HG03565 (cell line): Measurements from ENCODE around the gene ADK.

Experiments used
- ATAC-seq: cut with Tn5 transposase; IDR thresholded peaks from one replicate; pipeline ENCODE4 v1.9.1; 2021; ENCODE audit warnings: mild to moderate bottlenecking, moderate library complexity; ENCODE audit not compliant: unreplicated experiment

Gene ADK

DNA sequence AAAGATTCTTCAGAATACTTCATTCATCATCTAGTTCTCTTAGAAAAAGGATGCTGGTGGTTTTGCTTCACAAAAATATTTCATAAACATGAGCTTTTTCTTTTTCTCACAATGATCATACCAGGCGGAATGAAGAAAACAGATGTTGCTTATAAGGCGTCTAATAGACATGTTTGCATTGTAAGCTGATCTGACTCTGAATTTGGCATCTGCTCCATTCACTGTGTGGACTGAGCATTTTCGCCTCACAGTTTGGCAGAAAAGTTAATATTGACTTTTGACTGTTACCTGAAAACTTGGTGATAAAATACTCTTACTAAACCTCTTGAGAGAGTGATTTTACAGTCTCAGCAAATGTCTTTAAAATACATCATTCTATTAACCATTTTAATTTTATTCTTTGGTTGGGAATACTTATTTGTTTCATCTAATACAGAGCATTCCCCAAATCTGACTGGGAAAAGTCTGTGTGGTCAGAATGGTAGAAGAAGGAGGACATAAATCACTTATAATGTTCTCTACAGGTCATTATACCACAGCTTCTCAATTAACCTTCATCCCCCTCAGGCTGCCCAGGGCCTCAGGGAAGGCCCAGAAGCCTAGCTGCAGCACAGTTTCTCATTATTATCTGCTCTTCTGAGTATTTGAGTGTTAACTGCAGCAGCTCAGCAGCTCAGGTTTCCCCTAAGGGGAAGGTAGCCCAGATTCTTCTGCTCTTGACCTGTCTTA, 553.8 kb downstream of the ADK start:
- no peak for ATAC-seq

DNA sequence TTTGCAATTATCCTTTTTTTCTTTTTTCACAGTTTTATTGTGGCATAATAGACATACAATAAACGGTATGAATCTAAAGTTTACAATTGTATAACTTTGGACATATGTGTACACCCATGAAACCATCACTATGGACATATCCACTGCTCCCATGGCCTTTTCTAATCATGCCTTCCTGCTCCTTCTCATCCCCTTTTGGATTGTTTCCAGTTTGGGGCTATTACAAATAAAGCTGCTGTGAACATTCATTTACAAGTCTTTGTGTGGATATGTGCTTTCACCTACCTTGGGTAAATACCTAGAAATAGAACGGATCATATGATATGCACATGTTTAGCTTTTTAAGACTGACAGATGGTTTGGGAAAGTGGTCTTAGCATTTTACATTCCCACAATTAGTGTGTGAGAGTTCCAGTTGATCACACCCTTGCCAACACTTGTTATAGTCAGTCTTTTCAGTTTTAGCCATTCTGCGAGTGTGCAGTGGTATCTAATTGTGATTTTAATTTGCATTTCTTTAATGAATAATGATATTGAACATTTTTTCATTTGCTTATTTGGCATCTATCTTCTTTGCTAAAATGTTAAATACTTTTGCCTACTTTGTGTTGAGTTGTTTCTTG, 554.4 kb downstream of the ADK start:
- no peak for ATAC-seq

DNA sequence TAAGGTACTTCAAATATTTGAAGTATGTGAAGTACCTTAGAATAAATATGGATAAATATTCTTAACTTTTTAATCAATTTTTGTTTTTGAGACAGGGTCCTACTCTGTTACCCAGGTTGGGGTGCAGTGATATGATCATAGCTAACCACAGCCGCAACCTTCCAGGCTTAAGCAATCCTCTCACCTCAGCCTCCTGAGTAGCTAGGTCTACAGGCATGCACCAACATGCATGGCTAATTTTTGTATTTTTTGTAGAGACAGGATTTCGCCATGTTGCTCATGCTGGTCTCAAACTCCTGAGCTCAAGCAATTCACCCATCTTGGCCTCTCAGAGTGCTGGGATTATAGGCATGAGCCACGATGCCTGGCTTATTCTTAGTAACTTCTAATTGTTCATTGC, 555.9 kb downstream of the ADK start:
- no peak for ATAC-seq

DNA sequence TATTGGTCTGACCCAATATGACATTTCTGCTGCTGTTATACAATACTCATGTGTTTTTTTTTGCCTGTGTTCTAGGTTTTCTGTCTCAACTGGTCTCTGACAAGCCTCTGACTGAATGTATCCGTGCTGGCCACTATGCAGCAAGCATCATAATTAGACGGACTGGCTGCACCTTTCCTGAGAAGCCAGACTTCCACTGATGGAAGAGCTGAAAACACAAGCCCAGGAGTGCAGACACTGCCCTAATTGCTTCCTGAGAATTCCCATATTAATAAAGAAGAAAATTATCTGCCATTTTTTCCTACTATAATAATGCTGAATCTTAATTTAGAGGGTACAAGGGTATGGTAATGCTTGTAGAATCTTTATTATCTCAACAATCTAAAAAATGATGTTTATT, 557.2 kb downstream of the ADK start:
- ATAC-seq, result no peak

DNA sequence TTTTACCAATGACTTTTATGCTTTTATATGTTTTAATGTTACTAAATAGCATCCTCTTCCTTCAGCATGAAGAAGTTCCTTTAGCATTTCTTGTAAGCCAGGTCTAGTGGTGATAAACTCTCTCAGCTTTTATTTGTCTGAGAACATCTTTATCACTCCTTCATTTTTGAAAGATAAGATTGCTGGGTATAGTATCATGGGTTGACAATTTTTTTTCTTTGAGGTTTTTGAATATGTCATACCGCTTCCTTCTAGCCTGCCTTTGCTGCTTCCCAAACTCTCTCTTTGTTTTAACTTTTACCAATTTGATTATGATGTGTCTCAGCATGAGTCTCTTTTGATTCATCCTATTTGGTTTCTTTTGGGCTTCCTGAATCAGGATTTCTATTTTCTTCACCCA, 567.2 kb downstream of the ADK start:
- ATAC-seq, result no peak

DNA sequence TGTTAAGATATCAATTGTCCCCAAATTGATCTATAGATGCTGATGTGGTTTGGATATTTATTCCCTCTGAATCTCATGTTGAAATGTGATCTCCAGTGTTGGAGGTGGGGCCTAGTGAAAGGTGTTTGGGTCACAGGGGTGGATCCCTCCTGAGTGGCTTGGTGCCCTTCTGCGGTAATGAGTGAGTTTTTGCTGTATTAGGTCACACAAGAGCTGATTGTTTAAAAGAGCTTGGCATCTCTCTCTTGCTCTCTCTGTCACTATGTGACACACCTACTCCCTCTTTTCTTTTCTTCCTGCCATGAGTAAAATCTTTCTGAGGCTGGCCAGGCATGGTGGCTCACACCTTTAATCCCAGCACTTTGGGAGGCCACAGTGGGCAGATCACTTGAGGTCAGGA, 577.2 kb downstream of the ADK start:
- no peak for ATAC-seq

DNA sequence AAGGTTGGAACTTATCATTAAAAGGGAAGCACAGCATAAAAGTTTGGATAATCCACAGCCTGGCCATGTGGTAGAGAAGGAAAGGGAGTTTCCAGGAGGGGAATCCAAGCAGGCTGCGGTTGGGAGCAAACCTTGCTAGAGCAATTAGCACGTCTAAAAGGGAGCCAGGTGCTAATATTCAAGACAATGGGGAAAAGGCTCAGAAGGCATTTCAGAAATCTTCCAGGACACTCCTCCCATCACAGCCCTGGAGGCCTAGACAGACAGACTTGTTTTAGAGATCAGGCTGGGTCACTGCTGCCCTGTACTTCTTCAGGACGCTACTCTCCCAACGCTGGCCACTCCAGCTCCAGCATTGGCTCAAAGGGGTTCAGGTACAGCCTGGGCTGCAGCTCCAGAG, 579.2 kb downstream of the ADK start:
- no peak for ATAC-seq

DNA sequence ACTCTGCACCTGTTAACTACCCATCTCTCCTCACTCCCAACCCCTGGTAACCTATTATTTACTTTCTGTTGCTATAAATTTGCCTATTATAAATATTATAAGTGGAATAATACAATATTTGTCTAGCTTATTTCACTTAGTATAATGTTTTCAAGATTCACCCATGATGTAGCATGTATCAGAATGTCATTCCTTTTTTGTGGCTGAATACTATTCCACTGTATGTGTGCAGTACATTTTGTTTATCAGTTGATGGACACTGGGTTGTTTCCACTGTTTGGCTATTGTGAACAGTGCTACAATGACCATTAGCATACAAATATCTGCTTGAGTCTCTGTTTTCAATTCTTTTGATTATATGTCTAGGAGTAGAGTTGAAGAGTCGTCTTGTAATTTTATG, 582.6 kb downstream of the ADK start:
- ATAC-seq, result no peak

DNA sequence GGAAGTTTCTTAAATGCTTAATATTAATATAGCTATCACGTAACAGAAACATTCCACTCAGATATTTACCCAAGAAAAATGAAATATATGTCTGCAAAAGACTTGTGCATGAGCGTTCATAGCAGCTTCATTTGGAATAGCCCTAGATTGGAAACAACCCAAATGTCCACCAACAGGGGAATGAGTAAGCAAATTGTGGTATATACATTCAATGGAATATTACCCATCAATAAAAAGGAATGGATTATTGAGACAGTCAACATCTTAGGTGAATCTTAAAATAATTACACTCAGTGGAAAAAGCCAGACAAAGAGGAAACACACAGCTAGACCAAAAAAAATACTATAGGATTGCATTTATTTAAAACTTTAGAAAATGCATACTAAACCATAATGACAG, 585.0 kb downstream of the ADK start:
- ATAC-seq, result no peak

DNA sequence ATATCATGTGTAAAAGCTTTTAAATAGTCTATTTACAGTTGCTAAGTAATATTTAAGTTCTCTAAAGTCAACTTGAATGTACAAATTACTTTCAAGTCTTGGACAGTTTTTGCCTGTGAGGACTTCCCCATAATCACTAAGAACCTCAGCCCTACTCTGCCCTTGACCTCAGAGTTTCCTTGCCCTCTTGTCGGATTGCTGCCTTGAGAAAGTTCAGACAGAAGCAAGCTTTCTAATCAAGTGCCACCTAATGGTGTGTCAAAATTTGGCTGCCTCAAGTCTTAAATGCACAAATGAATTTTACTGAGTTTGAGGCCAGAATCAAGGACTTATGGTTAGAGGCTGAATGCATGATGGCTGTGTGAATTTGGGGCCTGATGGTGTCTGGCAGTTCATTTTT, 587.0 kb downstream of the ADK start:
- ATAC-seq, result no peak

DNA sequence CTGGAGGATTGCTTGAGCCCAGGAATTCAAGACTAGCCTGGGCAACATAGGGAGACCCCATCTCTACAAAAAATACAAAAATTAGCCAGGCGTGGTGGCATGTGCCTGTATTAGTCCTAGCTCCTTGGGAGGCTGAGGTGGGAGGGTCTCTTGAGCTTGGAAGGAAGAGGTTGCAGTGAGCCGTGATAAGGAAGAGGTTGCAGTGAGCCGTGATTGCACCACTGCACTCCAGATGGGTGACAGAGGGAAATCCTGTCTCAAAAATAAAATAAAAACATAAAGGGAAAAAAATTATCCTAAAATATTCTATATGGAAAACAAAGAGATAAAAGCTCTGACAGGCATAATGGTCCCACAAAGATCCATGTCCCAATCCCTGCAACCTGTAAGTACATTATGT, 587.5 kb downstream of the ADK start:
- ATAC-seq, result no peak

DNA sequence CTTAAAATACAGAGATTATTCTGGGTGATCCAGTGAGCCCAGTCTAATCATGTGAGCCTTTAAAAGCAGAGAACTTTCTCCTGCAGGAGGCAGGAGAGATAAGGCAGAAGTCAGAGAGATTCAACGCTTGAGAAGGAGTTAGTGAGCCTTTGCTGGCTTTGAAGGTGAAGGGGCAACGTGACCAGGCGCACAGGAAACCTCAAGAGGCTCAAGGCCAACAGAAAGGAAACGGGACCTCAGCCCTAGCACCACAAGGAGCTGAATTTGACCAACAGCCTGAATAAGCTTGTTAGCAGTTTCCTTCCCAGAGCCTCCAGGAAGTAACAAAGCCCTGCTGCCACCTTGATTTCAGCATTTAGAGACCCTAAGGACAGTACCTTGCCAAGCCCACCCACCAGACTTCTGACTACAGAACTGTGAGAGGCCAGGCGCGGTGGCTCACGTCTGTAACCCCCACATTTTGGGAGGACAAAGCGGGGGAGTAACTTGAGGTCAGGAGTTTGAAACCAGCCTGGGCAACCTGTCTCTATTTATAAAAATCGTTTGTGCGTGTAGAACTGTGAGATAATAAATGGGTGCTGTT, 588.1 kb downstream of the ADK start:
- peak; percentile 82 for ATAC-seq

DNA sequence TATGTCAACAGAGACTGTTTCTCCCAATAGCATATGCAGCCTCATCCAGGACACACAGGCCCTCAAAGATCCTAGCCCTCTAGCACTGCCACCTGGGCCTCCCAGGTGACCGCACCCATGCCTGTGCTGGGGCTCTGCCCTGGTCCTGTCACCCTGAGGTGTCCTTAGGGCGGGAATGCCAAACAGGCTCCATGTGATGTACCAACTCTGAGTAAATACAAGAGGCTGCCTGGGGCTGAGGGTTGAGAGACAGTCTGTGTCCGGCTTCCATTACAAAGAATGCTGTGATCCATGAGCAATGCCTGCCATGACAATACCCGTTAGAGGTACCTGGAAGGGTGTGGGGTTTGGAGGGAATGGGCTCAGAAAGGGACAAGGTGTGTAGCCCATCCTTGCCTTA, 592.4 kb downstream of the ADK start:
- ATAC-seq, result no peak

DNA sequence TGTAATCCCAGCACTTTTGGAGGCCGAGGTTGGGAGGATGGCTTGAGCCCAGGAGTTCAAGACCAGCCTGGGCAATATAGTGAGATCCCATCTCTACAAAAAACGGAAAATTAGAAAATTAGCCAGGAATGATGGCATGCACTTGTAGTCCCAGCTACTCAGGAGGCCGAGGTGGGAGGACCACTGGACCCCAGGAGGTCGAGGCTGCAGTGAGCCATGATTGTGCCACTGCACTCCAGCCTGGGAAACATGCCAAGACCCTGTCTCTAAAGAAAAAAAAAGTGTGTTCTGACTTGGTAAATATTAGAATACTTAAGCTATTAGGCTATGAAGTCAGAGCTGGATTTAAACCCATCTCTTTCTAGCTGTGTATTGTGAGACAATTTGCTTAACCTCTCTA, 594.4 kb downstream of the ADK start:
- no peak for ATAC-seq

DNA sequence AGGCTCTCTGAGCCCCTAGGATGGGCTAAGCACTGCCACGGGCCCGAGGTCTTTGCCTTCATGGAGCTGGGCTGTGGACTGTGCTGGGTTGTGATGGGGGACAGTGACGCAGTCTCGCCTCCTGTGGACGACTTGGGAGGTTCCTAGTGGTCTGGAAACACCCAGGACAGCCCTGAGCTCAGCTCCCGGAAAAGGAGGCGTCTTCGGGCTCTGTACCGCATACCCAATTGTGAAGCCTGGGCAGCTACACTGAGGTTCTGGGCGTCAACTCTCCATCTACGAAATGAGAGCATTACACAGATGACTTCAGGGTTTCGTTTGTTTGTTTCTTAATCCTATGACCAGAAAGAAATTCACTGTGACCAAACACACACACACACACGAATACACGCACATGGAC, 595.8 kb downstream of the ADK start:
- ATAC-seq, result no peak

DNA sequence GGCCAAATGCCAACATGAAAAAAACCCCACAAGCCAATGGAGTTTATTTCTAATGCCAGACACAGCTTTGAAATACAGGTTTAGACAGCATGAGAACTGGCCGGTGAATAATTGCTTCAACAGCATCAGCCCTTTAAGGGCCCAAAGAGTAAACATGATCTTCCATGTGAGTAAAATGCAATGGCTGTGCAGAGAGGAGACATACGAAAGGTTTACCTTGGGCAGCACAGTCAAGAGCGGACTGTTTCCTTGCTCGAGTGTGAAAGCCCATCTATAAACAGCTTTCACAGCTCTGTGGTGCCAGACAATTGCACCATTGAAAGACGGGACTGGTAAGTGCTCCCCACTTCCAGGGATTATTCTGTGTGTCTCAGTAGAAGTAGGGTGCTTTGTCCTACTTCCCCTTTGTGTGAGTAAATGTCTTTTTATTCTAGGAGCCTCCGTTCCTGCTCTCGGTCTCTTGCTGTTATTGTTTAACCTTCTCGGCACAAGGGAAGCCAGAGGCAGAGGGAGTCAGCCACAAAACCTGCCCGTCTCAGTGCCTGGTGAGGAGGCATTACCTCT, 597.5 kb downstream of the ADK start:
- ATAC-seq, result no peak

DNA sequence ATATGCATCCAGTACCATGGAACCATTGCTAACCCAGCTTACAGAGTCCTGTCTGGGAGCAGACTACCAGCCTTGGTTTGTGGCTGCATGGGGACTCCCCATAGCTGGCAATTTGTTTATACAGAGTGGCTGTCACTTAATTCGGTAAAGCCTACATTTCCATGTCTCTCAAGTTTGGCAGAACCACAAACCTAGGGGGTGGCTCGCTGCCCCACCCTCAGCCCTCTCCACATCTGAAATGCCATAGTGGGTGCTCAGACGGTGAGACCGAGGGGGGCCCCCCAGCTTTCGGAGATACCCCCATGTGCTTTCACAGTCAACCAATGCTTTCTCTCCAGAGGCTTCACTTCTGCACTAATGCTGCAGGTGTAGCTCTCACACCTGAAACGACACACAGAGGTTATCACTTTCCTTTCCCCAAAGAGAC, 599.8 kb downstream of the ADK start:
- ATAC-seq, result no peak

DNA sequence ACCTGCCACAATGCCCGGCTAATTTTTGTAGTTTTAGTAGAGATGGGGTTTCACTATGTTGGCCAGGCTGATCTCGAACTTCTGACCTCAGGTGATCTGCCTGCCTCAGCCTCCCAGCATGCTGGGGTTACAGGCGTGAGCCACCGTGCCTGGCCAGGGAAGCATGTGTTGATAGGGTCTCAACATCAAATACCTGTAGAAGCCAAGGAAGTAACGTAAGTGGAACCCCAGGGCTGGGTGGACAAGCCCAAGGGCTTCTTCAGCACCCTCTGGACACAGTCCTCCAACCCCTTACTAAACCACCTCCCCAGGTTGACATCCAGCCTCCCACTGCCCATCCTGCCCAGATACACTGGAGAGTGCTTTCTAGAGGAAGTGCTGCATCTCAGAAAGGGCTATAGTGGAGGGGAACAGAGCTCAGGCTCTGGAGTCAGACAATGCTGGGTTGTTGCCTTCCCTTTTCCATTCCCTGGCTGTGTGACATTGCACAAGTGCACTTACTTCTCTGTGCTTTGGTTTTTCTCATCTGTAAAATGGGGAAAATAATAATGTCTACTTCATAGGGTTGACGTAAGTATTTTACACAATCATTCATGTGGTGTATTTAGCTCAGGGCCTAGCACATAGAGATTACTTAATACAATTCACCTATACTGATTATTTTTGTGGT, 601.5 kb downstream of the ADK start:
- ATAC-seq, result no peak

DNA sequence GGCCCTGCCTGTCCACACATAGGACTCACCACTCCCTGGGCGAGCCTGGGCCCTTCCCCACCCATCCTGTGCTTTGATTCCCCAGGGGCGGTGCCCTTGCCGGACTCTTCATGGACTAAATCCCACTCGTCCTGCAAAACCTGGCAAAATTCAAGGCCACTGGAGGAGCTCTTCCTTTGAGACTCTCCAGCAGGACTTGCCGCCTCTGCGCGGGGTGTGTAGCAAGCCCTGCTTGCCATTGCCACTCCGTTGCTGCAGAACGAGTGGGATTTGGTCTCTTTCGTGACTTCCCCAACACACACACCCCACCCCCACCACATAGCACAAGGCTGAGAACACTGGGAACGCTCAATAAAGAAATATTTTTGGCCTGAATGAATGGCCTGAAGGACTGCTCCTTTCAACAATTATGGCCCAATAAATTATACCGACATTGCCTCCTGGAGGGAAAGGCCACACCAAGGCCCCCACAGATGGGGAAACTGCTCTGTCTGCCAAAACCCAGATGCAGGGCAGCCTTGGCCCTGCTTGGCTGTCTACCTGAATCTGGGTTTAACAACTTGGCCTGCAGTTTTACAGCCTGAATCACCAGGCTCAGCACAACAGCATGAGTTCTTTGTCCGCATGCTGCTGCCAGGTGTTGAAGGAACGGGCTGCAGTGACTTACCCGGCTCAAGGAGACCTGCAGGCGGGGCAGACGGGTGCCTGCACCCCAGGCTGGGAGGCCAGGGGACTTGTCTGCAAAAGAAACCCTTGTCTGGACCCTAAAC, 602.6 kb downstream of the ADK start:
- ATAC-seq, result no peak

DNA sequence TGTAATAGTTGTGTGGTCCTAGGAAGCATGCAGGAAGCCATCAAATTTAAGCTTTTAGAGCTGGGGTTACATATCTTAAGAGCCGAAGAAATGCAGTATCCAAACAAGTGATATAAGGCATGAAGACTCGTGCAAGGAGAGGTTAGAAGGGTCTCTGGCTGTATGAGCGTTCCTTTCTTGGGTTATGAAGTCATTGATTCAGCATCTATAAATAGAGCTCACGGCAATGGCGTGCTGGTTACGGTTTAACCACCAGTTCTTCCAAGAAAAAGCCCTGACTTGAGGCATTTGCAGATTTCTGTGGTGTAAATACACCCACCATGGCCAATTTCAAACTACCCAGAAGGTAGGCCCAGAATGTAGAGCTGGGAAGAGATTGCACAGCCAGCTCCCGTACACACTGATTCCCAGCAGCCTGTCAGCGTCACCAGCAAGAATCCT, 603.4 kb downstream of the ADK start:
- no peak for ATAC-seq

DNA sequence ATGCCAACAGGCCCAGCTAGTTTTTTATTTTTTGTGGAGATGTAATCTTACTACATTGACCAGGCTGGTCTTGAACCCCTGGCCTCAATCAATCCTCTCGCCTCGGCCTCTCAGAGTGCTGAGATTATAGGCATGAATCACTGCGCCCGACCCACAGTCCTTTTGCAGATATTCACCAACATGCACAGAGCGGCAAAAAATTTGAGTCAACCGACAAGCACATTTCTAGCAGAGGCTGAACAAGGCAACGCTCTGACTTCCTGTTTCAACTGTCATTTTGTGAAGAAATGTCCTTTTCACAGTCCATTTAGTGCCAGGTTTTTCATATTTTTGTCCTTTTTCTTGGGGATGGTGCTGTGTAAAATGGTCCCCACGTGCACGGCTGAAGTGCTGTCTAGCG, 604.3 kb downstream of the ADK start:
- no peak for ATAC-seq
